GM21529 (cell line): ENCODE results near the gene ROR2.

Source experiments
- ATAC-seq: cut with Tn5 transposase; IDR thresholded peaks from one replicate; pipeline ENCODE4 v1.9.1; 2021; ENCODE audit not compliant: unreplicated experiment

ROR2 gene

DNA sequence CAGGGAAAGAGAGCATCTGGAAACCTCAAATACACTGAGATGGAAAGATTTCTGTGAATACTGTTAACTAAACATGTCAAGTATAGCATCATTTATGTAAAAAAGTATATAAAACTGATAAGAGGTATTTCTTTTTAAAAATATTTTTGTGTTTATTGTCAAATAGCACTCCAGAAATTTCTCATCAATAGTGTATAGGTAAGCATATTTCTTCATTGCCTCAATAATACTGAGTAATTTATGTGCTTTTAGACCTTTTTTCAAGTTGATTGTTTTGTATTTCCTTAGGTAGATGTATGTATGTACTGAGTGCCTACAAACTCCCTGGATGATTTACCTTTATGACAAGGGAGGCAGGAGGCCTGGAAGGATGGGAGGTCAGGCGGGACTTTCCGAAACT is 196.3 kb downstream of the ROR2 start:
- no peak for ATAC-seq

- no peak for ATAC-seq
These were observed 198.1 kb downstream of the ROR2 start for GRCh38 chr9:91751922-91752321.

DNA sequence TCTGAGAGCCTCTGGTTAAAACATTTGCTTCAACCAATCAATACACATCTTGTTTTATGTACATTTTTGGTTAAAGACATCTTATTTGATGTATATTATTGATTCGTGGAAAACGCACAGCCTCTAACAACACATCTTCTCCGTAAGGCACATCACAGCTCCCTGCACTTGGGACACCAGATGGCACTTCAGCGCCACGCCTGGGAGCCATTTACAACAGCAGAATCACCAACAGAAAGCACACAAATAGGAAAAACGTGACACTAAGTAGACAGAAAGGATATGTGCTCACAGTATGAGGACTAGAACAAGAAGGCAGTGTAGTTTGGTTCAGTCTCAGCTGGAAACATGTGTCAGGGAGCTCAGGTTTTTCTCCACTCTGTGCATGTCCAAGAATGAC is 199.7 kb downstream of the ROR2 start:
- ATAC-seq: no peak

- no peak for ATAC-seq
These were observed 203.1 kb downstream of the ROR2 start for GRCh38 chr9:91746904-91747303.

GRCh38 chr9:91746357-91746756 is 203.7 kb downstream of the ROR2 start:
- no peak for ATAC-seq

DNA sequence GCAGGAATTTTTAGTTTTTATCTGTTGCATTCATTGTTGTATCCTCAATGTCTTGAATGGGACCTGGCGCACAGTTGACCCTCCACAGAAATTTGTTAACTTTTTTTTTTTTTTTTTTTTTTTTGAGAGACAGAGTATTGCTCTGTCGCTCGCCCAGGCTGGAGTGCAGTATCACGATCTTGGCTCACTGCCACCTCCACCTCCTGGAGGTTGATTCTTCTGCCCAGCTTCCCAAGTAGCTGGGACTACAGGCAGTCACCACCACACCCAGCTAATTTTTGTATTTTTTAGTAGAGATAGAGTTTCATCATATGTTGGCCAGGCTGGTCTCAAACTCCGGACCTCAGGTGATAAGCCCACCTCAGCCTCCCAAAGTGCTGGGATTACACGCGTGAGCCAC is 205.9 kb downstream of the ROR2 start:
- ATAC-seq: no peak

DNA sequence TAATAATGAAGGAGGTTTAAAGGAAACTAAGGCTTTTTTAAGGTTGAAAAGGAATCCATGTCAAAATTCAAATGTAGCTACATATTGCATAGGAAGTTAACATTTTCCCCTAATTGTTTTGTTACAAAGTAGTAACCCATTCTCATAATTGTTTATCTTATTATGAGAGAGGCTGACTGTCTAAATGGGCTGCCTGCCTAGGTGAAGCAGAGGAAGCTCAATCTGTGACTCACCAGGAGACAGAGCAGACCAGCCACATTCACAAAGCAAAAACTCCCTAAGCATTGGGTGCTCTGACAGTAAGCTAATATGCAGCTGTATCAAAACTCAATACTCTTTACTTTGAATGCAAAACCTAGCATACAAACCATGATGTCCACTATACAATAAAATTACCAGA is 208.5 kb downstream of the ROR2 start:
- no peak for ATAC-seq

DNA sequence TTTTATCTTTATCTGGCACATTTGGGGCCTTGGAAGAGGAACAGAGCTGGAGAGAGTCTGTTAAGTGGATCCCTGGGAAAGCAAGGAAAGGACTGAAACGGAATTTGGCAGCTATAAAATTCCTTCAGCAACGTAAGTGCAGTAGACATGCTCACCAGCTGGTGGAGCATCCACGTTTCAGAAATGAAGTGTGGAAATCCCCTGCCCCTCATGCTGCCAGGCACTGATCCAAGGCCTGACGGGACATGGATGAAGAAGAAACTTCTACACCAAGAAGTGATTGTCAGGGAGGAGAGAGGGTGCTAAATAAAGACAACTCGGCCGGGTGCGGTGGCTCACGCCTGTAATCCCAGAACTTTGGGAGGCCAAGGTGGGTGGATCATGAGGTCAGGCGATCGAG is 209.3 kb downstream of the ROR2 start:
- no peak for ATAC-seq

- ATAC-seq: no peak
These were observed 213.0 kb downstream of the ROR2 start for GRCh38 chr9:91736898-91737601.

GRCh38 chr9:91736311-91736710 is 213.7 kb downstream of the ROR2 start:
- no peak for ATAC-seq

GRCh38 chr9:91735049-91735448 is 215.0 kb downstream of the ROR2 start:
- no peak for ATAC-seq

GRCh38 chr9:91734371-91734981 is 215.6 kb downstream of the ROR2 start:
- no peak for ATAC-seq

DNA sequence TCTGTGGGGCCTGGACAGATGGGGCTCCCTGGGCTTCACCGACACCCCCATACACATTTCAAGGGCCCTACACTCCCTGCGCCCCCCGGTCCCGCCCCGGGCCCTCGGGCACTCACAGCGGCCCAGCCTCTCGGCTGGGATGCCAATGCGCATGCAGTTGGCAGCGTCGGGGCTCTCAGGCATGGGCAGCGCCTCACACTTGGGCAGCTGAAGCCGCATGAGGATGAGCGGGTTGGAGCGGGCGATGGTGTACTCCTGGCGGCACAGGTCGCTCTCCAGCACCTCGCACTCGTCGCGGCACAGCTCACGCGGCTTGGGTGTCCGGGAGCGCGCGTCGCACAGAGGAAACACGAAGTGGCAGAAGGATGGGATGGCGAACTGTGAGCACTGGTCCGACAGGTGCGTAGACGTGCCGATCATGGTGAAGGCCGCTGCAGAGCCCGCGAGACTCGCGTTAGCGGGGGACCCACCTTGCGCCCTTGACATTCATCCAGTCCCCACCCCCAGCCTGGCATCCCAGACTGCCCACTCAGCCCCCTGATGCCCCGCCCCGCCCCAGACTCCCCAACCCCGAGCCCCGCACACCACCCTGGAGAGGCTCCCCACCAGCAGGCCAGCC is 216.9 kb downstream of the ROR2 start:
- no peak for ATAC-seq

GRCh38 chr9:91732187-91733005 is 217.6 kb downstream of the ROR2 start:
- peak; percentile 49 for ATAC-seq

DNA sequence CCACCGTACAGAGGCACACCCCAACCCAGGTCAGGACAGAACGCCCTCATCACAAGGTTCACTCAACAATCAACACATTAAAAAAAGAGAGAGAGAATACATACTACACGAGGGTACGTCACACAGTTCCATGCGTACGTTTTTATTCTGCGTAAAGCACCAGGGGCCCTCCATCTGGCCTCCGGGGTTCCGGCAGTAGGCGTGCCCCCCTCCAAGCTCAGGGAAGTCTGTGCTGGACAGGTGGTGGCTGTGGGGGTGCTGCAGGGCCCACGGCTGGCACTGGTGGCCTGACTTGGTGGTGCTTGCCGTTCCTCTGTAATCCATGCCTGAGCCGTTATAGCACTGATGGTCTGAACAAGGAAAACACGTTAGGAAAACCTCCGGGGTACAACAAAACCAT is 219.2 kb downstream of the ROR2 start:
- ATAC-seq: no peak

DNA sequence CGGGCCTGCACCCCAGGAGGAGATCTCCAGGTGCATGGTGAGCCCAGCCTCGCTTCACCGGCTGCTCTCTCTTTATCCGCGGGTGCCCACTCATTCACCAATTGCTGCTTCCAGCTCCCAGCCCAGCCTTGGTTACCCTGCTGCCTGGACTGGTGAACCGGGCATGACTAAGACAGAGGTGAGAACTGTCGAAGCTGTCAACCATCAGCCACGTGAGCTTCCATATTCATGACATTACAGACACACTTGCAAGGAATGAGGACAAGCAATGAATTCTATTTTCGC is 220.5 kb downstream of the ROR2 start:
- ATAC-seq: no peak

DNA sequence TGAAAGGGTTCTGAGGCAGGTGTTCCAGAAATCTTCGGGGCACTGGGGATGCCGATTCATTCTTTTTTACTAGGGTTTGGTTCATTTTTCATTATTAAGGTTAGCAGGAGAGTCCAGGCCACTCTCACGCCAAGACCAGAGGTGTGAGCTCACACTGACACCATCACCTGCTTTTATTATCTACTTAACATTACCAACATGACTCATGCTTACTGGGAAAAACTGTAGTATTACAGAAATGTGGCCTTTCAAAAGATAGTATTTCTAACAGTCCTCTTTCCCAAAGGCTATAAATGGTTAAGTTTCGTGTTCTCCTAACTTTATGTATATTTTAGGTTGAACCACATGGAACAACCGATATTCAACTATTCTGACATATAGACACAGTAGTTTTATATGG is 222.1 kb downstream of the ROR2 start:
- no peak for ATAC-seq

DNA sequence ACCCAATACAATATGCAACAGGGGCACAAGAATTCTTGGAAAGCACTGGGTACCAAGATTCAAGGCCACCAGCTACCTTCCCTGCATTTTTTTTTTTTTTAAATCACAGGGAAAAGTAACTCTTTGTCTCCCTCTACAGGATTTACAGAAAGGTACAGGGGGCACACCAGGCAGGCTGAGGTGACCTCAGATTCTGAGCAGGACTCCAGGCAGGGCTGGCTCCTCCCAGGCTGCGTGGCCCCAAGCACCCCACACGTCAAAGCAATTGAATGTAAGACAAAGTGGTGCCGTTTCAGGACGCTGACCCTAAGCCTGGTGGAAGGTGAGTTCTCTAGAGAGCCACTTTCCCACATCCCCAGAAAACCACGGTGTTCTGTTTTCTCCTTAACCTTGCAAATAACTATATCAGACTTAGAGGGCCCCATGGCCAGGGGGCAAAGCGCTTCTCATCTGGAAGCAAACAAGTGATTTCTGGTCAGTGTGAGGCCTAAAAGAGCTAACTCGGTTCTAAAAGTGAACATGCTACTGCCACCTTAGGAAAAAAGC is 222.6 kb downstream of the ROR2 start:
- ATAC-seq: no peak

DNA sequence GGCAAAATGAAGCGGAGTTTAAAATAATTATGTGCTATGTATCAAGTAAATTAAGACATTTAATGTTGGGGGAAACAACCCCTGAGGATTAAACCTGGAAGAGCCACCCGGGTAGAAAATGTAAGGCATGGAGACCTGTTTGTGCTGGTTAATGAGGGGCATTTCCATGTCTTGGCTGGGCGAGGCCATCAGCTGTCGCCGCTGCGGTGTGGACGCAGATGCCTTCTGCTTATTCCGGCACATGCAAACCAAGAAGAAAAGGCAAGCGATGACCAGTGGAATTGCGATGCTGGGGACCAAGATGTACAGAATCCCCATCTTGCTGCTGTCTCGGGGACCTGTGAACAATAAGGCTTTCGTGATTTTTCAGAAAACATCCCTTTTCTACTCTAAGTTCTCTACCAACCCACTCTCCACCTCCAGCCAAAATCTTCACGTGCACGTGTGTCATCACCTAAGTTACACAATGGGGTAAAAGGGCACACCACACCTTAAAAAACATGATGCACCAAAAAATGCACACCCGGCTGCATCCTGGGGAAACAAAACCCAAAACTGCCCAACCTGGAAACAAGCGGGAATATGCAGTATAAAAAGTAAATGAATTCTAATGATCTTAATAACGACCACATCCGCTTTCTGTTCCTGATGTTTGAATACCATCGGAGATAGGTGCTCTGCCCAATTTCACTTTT is 223.5 kb downstream of the ROR2 start:
- ATAC-seq: no peak

GRCh38 chr9:91725651-91726050 is 224.4 kb downstream of the ROR2 start:
- ATAC-seq: no peak
